HG03139 (cell line): Measurements from ENCODE around the gene INO80.
"Not testable (repeated sequence)": the region's sequence is repeated elsewhere in the genome, so short reads cannot be mapped to it uniquely, and the experiment has no call there.

Experiments used
- ATAC-seq: cut with Tn5 transposase; IDR thresholded peaks from one replicate; pipeline ENCODE4 v1.9.1; 2021; ENCODE audit not compliant: unreplicated experiment

INO80 gene

GRCh38 chr15:41116116-41116961 lies at the start of gene INO80:
TSS of gene INO80 (minus strand) at chr15:41116280. CDS start at chr15:41096310, 19,970 bp downstream.
- ATAC-seq: peak; percentile 73

GRCh38 chr15:41161736-41162135 lies 45.7 kb upstream of the INO80 start:
- ATAC-seq: no peak

- ATAC-seq: no peak
These were observed 45.3 kb upstream of the INO80 start for GRCh38 chr15:41161336-41161735.

- no peak for ATAC-seq
These were observed 44.7 kb upstream of the INO80 start for GRCh38 chr15:41160639-41161315.

GRCh38 chr15:41154412-41154811 lies 38.3 kb upstream of the INO80 start:
- ATAC-seq: no peak

- ATAC-seq: no peak
These were observed 37.7 kb upstream of the INO80 start for GRCh38 chr15:41153733-41154132.

- ATAC-seq: no peak
These were observed 35.4 kb upstream of the INO80 start for GRCh38 chr15:41151451-41152005.

GRCh38 chr15:41150279-41150678 lies 34.2 kb upstream of the INO80 start:
- no peak for ATAC-seq

- no peak for ATAC-seq
These were observed 32.0 kb upstream of the INO80 start for GRCh38 chr15:41148065-41148464.

- no peak for ATAC-seq
These were observed 23.5 kb upstream of the INO80 start for GRCh38 chr15:41139619-41140018.

GRCh38 chr15:41139112-41139511 lies 23.0 kb upstream of the INO80 start:
- ATAC-seq: not testable (repeated sequence)

GRCh38 chr15:41135580-41135979 lies 19.5 kb upstream of the INO80 start:
- not testable (repeated sequence) for ATAC-seq

GRCh38 chr15:41133454-41133853 lies 17.4 kb upstream of the INO80 start:
- no peak for ATAC-seq

- ATAC-seq: not testable (repeated sequence)
These were observed 16.0 kb upstream of the INO80 start for GRCh38 chr15:41132094-41132493.

GRCh38 chr15:41128174-41128902 lies 12.3 kb upstream of the INO80 start:
- ATAC-seq: no peak

GRCh38 chr15:41125931-41126642 lies 10.0 kb upstream of the INO80 start:
- ATAC-seq: no peak

GRCh38 chr15:41125063-41125669 lies 9.1 kb upstream of the INO80 start:
- no peak for ATAC-seq

- no peak for ATAC-seq
These were observed 8.0 kb upstream of the INO80 start for GRCh38 chr15:41124058-41124457.

GRCh38 chr15:41122849-41123248 lies 6.8 kb upstream of the INO80 start:
- ATAC-seq: no peak

GRCh38 chr15:41121951-41122350 lies 5.9 kb upstream of the INO80 start:
- ATAC-seq: no peak
